MM.1S (cell line): ENCODE measurements around the gene AMOTL2.

ENCODE experiments used
- EZH2 ChIP-seq: fragments of 300-600 bp; sonication (generic); optimal IDR thresholded peaks from 2 replicates; pipeline ENCODE3; 2017; ENCODE audit warnings: low read depth, mild to moderate bottlenecking, antibody characterized with exemption, low read length, mixed read lengths
- TF ChIP-seq, protein P1 (sequence below): fragments of 300-600 bp; sonication (generic); IDR thresholded peaks from 2 replicates; pipeline ENCODE4 v1.5.1; 2016; ENCODE audit warnings: antibody characterized with exemption, low read length, mixed read lengths

DNA sequence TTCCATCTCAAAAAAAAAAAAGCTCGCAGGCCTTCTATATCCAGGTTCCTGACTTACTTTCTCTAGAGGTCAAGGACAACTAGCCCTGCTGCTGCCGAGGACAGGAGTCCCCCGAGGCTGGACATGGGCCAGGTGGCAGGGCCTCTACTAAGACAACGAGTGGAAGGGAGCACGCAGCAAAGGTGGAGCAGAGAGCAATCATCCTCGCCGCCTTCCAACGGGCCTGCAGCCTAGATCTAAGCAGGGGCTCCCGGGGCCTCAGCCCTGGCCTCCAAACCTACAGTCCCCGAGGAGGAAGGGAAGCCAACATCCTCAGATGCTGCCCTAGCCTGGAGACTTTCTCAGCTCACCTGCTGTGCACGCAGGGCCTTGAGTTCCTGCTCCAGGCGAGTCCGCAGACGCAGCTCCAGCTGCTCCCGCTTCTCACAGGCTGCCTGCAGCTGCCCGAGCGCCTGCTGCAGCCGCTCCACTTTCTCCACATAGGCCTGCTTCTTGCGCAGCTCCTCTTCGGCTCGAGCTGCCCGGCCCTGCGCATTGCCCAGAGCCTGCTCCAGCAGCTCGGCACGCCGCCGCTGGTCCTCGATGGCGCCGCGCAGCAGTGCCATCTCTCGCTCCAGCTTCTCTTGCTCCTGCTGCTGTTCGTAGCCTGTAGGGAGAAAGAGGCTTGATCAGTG, 12.9 kb downstream of the AMOTL2 start:
- TF ChIP-seq, protein P1, sequence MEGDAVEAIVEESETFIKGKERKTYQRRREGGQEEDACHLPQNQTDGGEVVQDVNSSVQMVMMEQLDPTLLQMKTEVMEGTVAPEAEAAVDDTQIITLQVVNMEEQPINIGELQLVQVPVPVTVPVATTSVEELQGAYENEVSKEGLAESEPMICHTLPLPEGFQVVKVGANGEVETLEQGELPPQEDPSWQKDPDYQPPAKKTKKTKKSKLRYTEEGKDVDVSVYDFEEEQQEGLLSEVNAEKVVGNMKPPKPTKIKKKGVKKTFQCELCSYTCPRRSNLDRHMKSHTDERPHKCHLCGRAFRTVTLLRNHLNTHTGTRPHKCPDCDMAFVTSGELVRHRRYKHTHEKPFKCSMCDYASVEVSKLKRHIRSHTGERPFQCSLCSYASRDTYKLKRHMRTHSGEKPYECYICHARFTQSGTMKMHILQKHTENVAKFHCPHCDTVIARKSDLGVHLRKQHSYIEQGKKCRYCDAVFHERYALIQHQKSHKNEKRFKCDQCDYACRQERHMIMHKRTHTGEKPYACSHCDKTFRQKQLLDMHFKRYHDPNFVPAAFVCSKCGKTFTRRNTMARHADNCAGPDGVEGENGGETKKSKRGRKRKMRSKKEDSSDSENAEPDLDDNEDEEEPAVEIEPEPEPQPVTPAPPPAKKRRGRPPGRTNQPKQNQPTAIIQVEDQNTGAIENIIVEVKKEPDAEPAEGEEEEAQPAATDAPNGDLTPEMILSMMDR = no peak
- TF ChIP-seq EZH2 = no peak
